WTC11 (cell line): Measurements from ENCODE around the gene CACHD1. TPM values are rescaled to one million over a fixed set of nuclear protein-coding genes. Genes with fewer than 3 reads are reported as not detected.

Experiments used
- ATAC-seq: fragments of 200-7000 bp; cut with Tn5 transposase; 2 replicates; pipeline ENCODE4 v1.10.0; 2021; ENCODE audit warnings: mild to moderate bottlenecking, moderate library complexity
- CTCF ChIA-PET: fragments of 300-600 bp; sonication (Branson Sonifier 250); formaldehyde crosslinking; loops from one replicate; lab custom pipeline; 2021; ENCODE audit warnings: antibody characterized with exemption; lab: Charles Lee
- POLR2A ChIA-PET: fragments of 350-600 bp; sonication (Branson Sonifier 250); formaldehyde crosslinking; loops from one replicate; lab custom pipeline; 2021; ENCODE audit warnings: antibody characterized with exemption; lab: Charles Lee
- DNase-seq: peaks from one replicate; pipeline ENCODE4 v3.0.0; 2021; ENCODE audit warnings: low spot score
- H3K27ac Mint-ChIP-seq: 2 replicates; pipeline ENCODE4 v1.8.0; 2021; ENCODE audit warnings: mixed read lengths
- H3K27me3 Mint-ChIP-seq: 2 replicates; pipeline ENCODE4 v1.8.0; 2021; ENCODE audit warnings: low read depth, mild to moderate bottlenecking, moderate library complexity, mixed read lengths
- H3K36me3 Mint-ChIP-seq: 2 replicates; pipeline ENCODE4 v1.8.0; 2021; ENCODE audit warnings: mixed read lengths
- H3K4me1 Mint-ChIP-seq: 2 replicates; pipeline ENCODE4 v1.8.0; 2022; ENCODE audit warnings: mixed read lengths
- H3K4me3 Mint-ChIP-seq: 2 replicates; pipeline ENCODE4 v1.8.0; 2021; ENCODE audit warnings: mild to moderate bottlenecking, moderate library complexity, mixed read lengths
- H3K9me3 Mint-ChIP-seq: 2 replicates; pipeline ENCODE4 v1.8.0; 2021; ENCODE audit warnings: mixed read lengths
- ATF6 ChIP-seq: sonication (generic); formaldehyde crosslinking; IDR thresholded peaks from 2 replicates; pipeline ENCODE4 v1.8.1; 2023; ENCODE audit warnings: mild to moderate bottlenecking, missing genetic modification reagents
- CREB1 ChIP-seq: sonication (generic); formaldehyde crosslinking; IDR thresholded peaks from 2 replicates; pipeline ENCODE4 v1.8.0; 2023; ENCODE audit warnings: mild to moderate bottlenecking, missing genetic modification reagents
- CREM ChIP-seq: sonication (generic); formaldehyde crosslinking; IDR thresholded peaks from 2 replicates; pipeline ENCODE4 v1.8.1; 2022; ENCODE audit warnings: mild to moderate bottlenecking, missing genetic modification reagents, moderate library complexity
- CTCF ChIP-seq: fragments of 200-600 bp; IDR thresholded peaks from 2 replicates; pipeline ENCODE4 v1.8.0; 2022; ENCODE audit warnings: antibody characterized with exemption
- FOXK1 ChIP-seq: sonication (generic); formaldehyde crosslinking; IDR thresholded peaks from 2 replicates; pipeline ENCODE4 v1.8.0; 2022; ENCODE audit warnings: mild to moderate bottlenecking, moderate library complexity, missing genetic modification reagents
- GABPB1 ChIP-seq: sonication (generic); formaldehyde crosslinking; IDR thresholded peaks from 2 replicates; pipeline ENCODE4 v1.8.1; 2023; ENCODE audit warnings: mild to moderate bottlenecking, missing genetic modification reagents
- JAZF1 ChIP-seq: fragments of 250-450 bp; sonication (Bioruptor Pico); IDR thresholded peaks from 2 replicates; pipeline ENCODE4 v1.9.0; 2021; ENCODE audit warnings: moderate library complexity, mild to moderate bottlenecking, inconsistent platforms
- MYBL2 ChIP-seq: sonication (generic); formaldehyde crosslinking; IDR thresholded peaks from 2 replicates; pipeline ENCODE4 v1.8.1; 2023; ENCODE audit warnings: mild to moderate bottlenecking, moderate library complexity, missing genetic modification reagents
- NFATC4 ChIP-seq: fragments of 250-450 bp; sonication (Bioruptor Pico); IDR thresholded peaks from 2 replicates; pipeline ENCODE4 v1.9.0; 2021; ENCODE audit warnings: mild to moderate bottlenecking
- NFYB ChIP-seq: sonication (generic); formaldehyde crosslinking; conservative IDR thresholded peaks from 2 replicates; pipeline ENCODE4 v1.8.0; 2022; ENCODE audit warnings: low read depth, missing genetic modification reagents
- NR2C2 ChIP-seq: sonication (generic); formaldehyde crosslinking; IDR thresholded peaks from 2 replicates; pipeline ENCODE4 v1.8.0; 2022; ENCODE audit warnings: mild to moderate bottlenecking, missing genetic modification reagents
- SMAD3 ChIP-seq: sonication (generic); formaldehyde crosslinking; IDR thresholded peaks from 2 replicates; pipeline ENCODE4 v1.8.0; 2022; ENCODE audit warnings: missing genetic modification reagents, mild to moderate bottlenecking, borderline replicate concordance
- TEAD1 ChIP-seq: sonication (generic); formaldehyde crosslinking; IDR thresholded peaks from 2 replicates; pipeline ENCODE4 v1.8.0; 2022; ENCODE audit warnings: mild to moderate bottlenecking, missing genetic modification reagents
- USF2 ChIP-seq: sonication (generic); formaldehyde crosslinking; IDR thresholded peaks from 2 replicates; pipeline ENCODE4 v1.8.1; 2023; ENCODE audit warnings: mild to moderate bottlenecking, missing genetic modification reagents, moderate library complexity
- ZNF396 ChIP-seq: fragments of 250-450 bp; sonication (Bioruptor Pico); IDR thresholded peaks from 2 replicates; pipeline ENCODE4 v1.8.0; 2021; ENCODE audit warnings: mild to moderate bottlenecking, moderate library complexity, borderline replicate concordance
- ZNF416 ChIP-seq: fragments of 250-450 bp; sonication (Bioruptor Pico); IDR thresholded peaks from 2 replicates; pipeline ENCODE4 v1.9.0; 2021; ENCODE audit warnings: mild to moderate bottlenecking, inconsistent platforms
- total RNA-seq: library from RNA; stranded (reverse); gene quantifications from 3 replicates; pipeline ENCODE4 v1.2.3, GENCODE V29; 2021
- TF ChIP-seq, protein P1 (sequence below): sonication (generic); formaldehyde crosslinking; IDR thresholded peaks from 2 replicates; pipeline ENCODE4 v1.8.0; 2022; ENCODE audit warnings: mild to moderate bottlenecking, missing genetic modification reagents
- TF ChIP-seq, protein P2 (sequence below): sonication (generic); formaldehyde crosslinking; IDR thresholded peaks from 2 replicates; pipeline ENCODE4 v1.8.1; 2022; ENCODE audit warnings: low read depth, missing genetic modification reagents, borderline replicate concordance
- TF ChIP-seq, protein P3 (sequence below): sonication (generic); formaldehyde crosslinking; IDR thresholded peaks from 2 replicates; pipeline ENCODE4 v1.8.0; 2022; ENCODE audit warnings: mild to moderate bottlenecking, missing genetic modification reagents
- TF ChIP-seq, protein P4 (sequence below): sonication (generic); formaldehyde crosslinking; IDR thresholded peaks from 2 replicates; pipeline ENCODE4 v1.8.1; 2022; ENCODE audit warnings: mild to moderate bottlenecking, moderate library complexity, missing genetic modification reagents

The CACHD1 gene
- total RNA-seq, 1 experiment from 2014 or later, result 26.3 TPM

- H3K4me1 Mint-ChIP-seq, result peaks cover 95% of the 10 kb centered on the region
- ChIA-PET CTCF (interaction anchor here (0.6 to 2.3 kb wide), 7 partner anchors 10 to 960 kb away, joined by 3 to 11 read pairs (median 4); no protein-coding TSS in a partner anchor), POLR2A (interaction anchor here (0.6 kb wide), 1 partner anchor 103 kb away, joined by 4 read pairs; no protein-coding TSS in a partner anchor)
- H3K27me3 Mint-ChIP-seq, result no peaks in the 10 kb centered on the region
- no peak overlapping the region for H3K27ac Mint-ChIP-seq
- no peaks in the 10 kb centered on the region for H3K9me3 Mint-ChIP-seq
- peak; percentile 28 for DNase-seq
- no peak overlapping the region for H3K4me3 Mint-ChIP-seq
- TF ChIP-seq ATF6 (no peak), NR2C2 (no peak), USF2 (peak; percentile 89)
- TF ChIP-seq, protein P1, sequence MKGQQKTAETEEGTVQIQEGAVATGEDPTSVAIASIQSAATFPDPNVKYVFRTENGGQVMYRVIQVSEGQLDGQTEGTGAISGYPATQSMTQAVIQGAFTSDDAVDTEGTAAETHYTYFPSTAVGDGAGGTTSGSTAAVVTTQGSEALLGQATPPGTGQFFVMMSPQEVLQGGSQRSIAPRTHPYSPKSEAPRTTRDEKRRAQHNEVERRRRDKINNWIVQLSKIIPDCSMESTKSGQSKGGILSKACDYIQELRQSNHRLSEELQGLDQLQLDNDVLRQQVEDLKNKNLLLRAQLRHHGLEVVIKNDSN (CRISPR knock-in tag), result peak; percentile 82
- H3K36me3 Mint-ChIP-seq, result peaks cover 12% of the 10 kb centered on the region; the same call in 1 of the 2 replicates
- ATAC-seq, result peak; percentile 66
These were observed 30.0 kb downstream of the CACHD1 start for GRCh38 chr1:64499966-64500365.

- Mint-ChIP-seq H3K4me3 (no peak overlapping the region), H3K4me1 (peaks cover 89% of the 10 kb centered on the region), H3K36me3 (peaks cover 12% of the 10 kb centered on the region; the same call in 1 of the 2 replicates), H3K9me3 (no peaks in the 10 kb centered on the region), H3K27ac (no peak overlapping the region), H3K27me3 (peaks cover 13% of the 10 kb centered on the region)
- ChIA-PET CTCF (no interaction called here), POLR2A (no interaction called here)
- TF ChIP-seq GABPB1 (CRISPR knock-in tag) (no peak), TEAD1 (CRISPR knock-in tag) (no peak), MYBL2 (CRISPR knock-in tag) (no peak), JAZF1 (CRISPR knock-in tag) (no peak), NFYB (CRISPR knock-in tag) (no peak), FOXK1 (CRISPR knock-in tag) (no peak), CTCF (no peak), ZNF396 (CRISPR knock-in tag) (no peak), SMAD3 (CRISPR knock-in tag) (no peak), NFATC4 (CRISPR knock-in tag) (no peak), ZNF416 (no peak), CREM (no peak), CREB1 (CRISPR knock-in tag) (no peak)
- TF ChIP-seq, protein P2, sequence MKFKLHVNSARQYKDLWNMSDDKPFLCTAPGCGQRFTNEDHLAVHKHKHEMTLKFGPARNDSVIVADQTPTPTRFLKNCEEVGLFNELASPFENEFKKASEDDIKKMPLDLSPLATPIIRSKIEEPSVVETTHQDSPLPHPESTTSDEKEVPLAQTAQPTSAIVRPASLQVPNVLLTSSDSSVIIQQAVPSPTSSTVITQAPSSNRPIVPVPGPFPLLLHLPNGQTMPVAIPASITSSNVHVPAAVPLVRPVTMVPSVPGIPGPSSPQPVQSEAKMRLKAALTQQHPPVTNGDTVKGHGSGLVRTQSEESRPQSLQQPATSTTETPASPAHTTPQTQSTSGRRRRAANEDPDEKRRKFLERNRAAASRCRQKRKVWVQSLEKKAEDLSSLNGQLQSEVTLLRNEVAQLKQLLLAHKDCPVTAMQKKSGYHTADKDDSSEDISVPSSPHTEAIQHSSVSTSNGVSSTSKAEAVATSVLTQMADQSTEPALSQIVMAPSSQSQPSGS (CRISPR knock-in tag), result no peak
- TF ChIP-seq, protein P3, sequence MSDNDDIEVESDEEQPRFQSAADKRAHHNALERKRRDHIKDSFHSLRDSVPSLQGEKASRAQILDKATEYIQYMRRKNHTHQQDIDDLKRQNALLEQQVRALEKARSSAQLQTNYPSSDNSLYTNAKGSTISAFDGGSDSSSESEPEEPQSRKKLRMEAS (CRISPR knock-in tag), result no peak
- TF ChIP-seq, protein P4, sequence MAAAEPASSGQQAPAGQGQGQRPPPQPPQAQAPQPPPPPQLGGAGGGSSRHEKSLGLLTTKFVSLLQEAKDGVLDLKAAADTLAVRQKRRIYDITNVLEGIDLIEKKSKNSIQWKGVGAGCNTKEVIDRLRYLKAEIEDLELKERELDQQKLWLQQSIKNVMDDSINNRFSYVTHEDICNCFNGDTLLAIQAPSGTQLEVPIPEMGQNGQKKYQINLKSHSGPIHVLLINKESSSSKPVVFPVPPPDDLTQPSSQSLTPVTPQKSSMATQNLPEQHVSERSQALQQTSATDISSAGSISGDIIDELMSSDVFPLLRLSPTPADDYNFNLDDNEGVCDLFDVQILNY (CRISPR knock-in tag), result no peak
- ATAC-seq (no peak), DNase-seq (no peak)
These were observed 32.2 kb downstream of the CACHD1 start for GRCh38 chr1:64502083-64502482.
